Glomerular endothelial cell (primary cell): ENCODE results near the gene SLC24A3. TPM values are rescaled to one million over a fixed set of nuclear protein-coding genes. Genes with fewer than 3 reads are reported as not detected.

Source experiments
- DNase-seq: peaks from one replicate; pipeline ENCODE4 v3.0.0-alpha.2; 2011; ENCODE audit warnings: low read depth, low spot score; ENCODE audit errors: extremely low read depth
- total RNA-seq: library from RNA; depleted of rRNA; stranded (reverse); fragments of >200 nt; gene quantifications from 2 replicates; pipeline ENCODE4 v1.2.3, GENCODE V29; 2015

SLC24A3 gene
- total RNA-seq, 1 donor from 2014 or later, result 0.18 TPM

- DNase-seq, result no peak
Measured at GRCh38 chr20:19723813-19724430, 511.5 kb downstream of the SLC24A3 start.

- DNase-seq, result no peak
Measured at GRCh38 chr20:19725373-19725772, 512.9 kb downstream of the SLC24A3 start.

DNA sequence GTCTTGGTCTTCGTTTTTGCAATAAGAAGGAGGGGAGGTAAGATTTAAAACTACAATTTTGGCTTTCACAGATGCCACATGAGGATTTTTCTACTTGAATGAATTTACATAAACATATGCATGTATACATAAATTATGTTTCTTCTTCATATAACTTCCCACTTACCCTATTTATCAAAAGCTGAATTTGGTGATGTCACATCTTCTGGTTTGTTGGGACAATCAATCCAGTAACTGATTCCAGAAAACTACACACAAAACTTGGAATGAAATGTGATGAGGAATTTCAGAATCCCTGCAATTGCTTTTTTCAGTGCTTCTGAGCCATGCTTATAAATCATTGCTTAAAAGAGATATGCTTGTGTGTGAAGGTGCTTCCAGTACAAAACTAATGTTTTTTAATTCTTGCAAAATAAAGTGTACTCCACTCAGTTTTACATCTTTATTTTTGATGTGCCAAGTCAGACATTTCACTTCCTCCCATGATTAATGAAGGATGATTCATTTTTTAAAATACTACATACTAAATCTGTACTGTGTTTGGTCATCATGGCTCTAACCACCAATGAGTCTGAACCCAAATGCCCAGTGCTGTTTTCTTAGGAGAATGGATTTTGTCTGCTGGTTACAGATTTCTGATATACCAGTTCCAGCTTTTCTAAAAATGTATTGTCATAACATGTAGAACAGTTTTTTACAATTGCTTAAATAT lies 513.5 kb downstream of the SLC24A3 start:
- DNase-seq, result no peak

DNA sequence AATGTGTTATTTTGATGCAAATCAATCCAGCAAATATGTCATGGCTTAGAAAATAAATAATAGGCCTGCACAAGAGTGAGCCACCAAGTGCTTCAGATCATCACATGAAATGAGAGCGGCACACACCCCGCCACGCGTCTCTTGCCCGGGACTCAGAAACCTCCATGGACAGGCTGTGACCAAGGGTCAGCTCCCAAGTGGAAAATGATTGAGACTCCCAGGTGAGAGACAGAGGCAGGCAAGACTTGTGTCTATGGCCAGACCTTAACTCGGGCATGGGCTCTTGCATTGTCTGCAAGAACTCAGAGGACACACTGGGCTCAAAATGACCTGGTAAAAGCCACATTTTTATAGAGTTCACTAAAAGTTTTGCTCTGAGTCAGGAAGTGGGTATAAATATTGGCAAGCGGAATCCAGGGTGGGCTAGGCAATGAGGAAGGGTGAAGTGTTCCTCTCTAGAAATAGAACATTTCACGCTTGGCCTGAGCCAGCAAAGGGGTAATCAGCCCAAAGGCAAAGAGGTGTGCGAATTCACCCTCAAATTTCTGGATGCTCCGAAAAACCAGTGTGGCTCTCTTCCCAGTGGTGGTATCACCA lies 514.9 kb downstream of the SLC24A3 start:
- DNase-seq, result no peak

DNA sequence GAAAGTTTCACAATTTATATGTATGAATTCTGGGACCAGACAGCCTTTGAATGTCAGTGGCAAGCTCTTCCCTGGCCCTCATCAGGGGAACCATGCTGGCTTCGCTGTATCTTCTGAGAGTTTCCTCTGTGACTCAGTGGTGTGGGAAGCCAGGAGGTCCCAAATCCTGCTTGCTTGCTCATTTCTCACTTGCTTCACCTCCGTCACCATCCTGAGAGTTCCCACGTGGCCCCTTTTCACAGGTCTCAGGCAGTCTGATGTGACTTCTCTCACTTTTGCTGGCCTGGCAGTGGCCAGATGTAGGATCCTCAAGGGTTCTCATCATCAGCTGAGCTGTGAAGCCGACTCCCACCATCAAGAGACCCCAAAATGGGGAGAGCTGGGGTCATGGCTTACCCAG lies 517.2 kb downstream of the SLC24A3 start:
- no peak for DNase-seq

DNA sequence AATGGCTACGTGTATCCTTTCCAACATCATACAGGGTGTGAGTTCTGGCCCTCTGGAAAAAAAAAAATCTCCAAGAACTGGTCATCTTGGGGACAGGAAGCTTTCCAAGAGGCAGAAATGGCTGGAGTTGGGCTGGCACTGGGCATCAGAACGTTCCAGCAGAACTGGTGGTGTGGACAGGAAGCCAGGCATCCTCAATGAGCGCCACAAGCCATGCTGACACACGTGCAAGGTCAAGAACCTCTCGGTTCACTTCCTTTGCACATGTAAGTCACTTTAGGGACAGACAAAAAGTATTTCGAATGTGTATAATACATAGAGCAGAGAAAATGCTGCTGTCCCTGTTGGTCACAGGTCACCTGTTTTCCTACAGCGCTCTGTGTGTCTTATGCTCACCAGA lies 518.3 kb downstream of the SLC24A3 start:
- no peak for DNase-seq

DNA sequence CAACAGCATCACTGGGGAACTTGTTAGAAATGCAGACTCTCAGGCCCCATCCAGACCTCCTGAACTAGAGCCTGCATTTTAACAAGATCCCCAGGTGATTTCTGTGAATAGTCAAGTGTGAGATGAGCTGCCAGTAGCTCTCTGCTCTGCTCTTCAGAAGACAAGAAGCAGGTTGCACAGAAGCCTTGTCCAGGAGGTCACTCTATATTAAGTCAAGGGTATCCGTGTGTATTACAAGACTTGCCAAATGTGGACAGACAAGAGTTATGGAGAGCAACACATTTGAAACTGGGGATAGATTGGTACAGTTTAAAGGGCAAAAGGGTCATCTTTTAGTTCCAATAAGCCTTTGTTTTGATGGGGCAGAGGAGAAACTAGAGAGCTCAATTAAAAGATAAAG lies 522.4 kb downstream of the SLC24A3 start:
- no peak for DNase-seq

DNA sequence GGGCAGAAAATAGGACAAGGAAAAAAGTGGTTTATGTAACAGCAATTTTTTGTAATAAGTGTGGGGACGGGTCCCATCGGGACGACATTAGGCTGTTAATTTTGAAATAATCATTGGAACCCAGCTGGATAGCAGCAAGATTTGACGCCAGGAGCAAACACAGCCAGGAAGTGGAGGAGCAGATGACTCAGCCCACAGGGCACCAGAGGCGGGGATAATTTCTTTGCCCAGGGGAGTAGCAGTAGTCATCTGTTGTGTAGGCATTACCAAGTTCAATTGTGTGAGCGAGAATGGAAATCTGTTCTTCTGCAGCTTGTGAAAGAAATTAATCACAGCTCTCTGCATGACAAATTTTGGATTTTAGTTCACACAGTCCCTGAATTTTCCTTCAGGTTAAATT lies 523.0 kb downstream of the SLC24A3 start:
- peak; percentile 47 for DNase-seq

GRCh38 chr20:19737025-19737424 lies 524.6 kb downstream of the SLC24A3 start:
- no peak for DNase-seq

DNA sequence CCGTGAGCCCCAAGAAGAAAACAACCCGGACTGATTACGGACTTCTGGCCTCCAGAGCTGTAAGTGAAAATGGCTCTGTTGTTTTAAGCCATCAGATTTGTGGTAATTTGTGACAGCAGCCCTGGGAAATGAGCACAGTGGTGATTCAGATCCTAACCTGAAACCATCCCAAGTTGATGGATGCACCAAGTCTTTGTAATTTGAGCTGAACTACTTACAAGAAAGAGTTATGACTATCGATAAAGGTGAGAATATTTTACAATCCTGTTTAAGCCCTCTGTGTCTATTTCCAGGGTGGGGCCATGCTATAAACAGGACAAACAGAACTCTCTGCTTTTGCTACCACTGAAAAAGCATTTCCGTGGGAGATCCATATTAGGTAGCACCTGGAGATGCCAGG lies 526.5 kb downstream of the SLC24A3 start:
- no peak for DNase-seq

DNA sequence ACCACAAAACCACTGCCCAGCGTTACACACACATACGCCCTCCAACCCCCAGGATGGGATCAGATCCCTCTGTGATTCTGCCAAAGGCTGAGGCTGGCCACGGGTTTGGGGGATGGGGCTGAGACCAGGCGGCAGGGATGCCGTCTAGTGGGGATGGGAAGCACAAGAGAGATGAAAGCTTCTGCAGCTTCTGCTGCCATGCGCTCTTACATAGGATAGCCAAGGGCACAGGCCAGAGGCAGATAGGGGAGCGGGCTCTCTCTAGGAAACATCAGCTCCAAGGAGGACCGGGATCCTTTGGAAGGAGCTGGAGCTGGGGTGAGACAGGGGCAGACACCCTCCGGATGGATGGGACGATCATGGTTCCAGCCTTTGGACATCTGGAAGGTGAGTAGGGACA lies 526.9 kb downstream of the SLC24A3 start:
- no peak for DNase-seq

- DNase-seq, result no peak
Measured at GRCh38 chr20:19740512-19740911, 528.1 kb downstream of the SLC24A3 start.

DNA sequence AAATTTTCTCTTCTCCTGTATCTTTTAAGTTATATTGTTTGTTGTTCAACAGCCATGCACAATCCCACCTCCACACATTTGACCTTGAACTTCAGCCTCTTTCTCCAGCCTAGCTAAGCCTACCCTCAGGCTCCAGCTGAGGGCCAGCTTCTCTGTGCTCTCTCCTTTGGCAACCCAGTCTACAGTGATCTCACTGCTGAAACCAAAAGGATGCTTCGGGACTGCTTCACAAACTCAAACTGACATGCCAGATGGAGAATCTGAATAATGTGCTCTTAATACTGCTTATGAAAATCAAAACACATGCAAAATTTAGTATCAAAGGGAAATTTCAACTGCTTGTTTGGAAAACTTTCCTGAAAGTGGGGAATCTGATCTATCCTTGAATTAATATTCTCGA lies 529.5 kb downstream of the SLC24A3 start:
- no peak for DNase-seq

DNA sequence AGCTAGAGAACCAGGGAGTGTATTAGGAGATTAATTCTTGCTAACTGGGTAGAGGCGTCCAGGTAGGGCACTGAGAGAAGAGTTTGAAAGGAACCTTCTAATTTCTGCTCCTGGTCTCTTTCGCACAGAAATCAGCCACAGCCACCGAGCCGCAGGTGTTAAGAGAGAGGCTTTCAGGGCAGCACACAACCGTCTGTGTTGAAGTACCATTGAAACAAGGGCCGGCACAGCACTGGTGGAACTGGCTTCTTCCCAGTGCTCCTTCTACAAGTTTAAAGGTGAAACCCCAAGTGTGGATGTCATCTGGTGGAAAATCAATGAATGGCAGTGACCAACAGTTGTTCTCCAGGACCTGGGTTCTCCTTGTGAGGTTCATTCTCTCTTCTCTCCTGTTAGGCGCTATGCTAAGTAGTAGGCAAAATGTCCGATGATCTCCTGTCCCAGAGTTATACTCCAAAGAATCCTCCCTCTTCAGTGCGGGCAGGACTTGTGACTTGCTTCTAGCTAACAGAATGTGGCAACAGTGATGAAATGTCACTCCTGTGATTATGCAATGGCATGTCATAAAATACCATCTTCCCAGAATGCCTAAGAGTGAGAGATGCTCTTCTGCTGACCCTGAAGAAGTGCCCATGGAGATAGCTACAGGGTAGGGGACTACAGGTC lies 530.7 kb downstream of the SLC24A3 start:
- DNase-seq, result no peak

DNA sequence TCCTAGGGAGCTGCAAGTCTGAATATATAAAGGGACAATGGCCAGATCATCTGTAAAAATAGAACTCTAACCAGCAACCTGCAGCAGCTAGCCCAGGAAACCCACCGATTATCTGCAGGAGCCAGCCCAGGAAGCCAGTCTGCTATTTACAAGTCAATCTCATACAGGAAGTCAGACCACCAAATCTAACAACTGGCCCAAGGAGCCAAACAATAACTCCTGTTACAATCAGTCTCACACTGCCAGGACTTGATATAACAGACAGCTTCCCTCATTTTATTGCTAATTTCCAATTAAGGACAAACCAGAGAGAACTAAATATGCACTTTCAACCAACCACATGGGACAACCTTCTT lies 531.2 kb downstream of the SLC24A3 start:
- DNase-seq, result no peak

GRCh38 chr20:19745106-19745505 lies 532.7 kb downstream of the SLC24A3 start:
- no peak for DNase-seq

DNA sequence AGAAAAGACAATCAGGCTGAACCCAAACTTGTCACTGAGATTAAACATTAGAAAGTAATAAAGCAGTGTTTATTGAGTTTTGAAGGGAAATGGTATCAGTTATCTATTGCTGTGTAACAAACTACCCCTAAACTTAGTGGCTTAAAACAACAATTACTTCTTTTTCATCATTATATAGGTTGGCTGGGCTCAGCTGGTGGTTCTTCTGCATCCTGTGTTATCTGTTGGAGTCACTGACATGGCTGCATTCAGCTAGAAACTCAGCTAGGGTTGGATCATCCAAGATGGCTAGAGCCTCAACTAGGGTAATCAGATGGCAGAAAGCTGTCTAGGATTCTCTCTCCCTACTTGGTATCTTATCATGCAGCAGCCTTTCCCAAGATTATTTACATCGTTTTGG lies 533.1 kb downstream of the SLC24A3 start:
- no peak for DNase-seq

- DNase-seq, result no peak
Measured at GRCh38 chr20:19746396-19746795, 534.0 kb downstream of the SLC24A3 start.

- DNase-seq, result no peak
Measured at GRCh38 chr20:19747903-19748302, 535.5 kb downstream of the SLC24A3 start.

DNA sequence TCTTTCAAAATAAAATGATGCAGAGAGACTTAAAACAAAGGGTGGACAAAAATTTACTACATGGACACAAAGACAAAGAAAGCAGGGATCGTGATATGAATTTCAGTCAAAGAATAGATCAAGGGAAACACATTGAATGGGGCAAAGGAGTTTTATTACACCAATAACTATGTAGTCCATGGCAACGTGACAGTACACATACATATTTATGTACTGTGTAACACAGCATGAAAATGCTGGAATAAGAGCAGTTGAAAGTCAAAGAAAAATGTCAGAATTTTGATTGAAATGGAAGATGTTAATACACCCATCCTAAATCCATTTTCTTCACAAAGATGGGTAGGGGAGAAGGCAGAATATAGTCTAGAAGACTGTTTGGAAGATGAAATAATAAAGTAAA lies 536.2 kb downstream of the SLC24A3 start:
- no peak for DNase-seq

DNA sequence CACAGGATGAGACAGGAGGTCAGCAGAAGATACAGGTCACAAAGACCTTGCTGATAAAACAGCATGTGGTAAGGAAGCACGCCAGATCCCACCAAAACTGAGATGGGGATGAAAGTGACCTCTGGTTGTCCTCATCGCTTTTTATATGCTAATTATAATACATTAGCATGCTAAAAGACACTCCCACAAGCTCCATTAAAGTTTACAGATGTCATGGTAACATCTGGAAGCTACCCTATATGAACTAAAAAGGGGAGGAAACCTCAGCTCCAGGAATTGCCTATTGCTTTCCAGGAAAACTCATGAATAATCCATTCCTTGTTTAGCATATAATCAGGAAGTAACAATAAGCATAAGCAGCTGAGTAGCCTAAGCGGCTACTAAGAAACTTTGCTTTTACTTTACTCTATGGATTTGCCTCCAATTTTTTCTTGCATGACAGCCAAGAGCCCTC lies 537.2 kb downstream of the SLC24A3 start:
- no peak for DNase-seq

DNA sequence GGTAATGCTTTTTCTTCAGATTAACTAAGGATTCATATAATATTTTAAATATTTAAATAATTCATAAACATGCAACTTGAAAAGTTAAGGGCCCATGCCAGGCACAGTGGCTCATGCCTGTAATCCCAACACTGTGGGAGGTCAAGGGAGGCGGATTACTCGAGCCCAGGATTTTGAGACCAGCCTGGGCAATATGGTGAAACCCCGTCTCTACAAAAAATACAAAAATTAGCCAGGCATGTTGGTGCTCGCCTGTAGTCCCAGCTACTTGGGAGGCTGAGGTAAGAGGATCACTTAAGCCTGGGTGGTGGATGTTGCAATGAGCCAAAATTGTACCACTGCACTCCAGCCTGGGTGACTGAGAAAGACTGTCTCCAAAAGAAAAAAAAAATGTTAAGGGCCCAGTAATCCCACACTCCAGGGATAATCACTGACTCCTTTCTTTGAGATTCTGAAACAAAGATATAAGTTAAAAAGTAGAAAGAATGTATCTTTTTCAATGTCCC lies 537.7 kb downstream of the SLC24A3 start:
- DNase-seq, result no peak
